B cell (primary cell): Measurements from ENCODE around the gene RRAS2. TPM values are rescaled to one million over a fixed set of nuclear protein-coding genes. Genes with fewer than 3 reads are reported as not detected.

ENCODE experiments used
- ATAC-seq: fragments of 200-7000 bp; cut with Tn5 transposase; one replicate; pipeline ENCODE4 v1.10.0; 2021; ENCODE audit warnings: low read depth, mild to moderate bottlenecking, moderate number of reproducible peaks, moderate library complexity
- CTCF ChIA-PET: fragments of 350-600 bp; sonication (Branson Sonifier 250); formaldehyde crosslinking; loops from one replicate; lab custom pipeline; 2021; ENCODE audit warnings: antibody characterized with exemption, inconsistent platforms; lab: Charles Lee
- POLR2A ChIA-PET: fragments of 350-600 bp; sonication (Branson Sonifier 250); formaldehyde crosslinking; loops from one replicate; lab custom pipeline; 2021; ENCODE audit warnings: antibody characterized with exemption; lab: Charles Lee
- DNase-seq: peaks from one replicate; pipeline ENCODE4 v3.0.0; 2013
- H2AFZ ChIP-seq: 2 replicates; pipeline ENCODE4 v1.6.1; 2012; ENCODE audit warnings: mild to moderate bottlenecking, low read depth, low read length; ENCODE audit not compliant: insufficient read depth, poor library complexity, severe bottlenecking
- H3K27ac ChIP-seq, 2 donors: 1 replicate in 1 of 2; 2 replicates in 1 of 2; pipeline ENCODE4 v1.5.1; 2012 to 2013; ENCODE audit warnings: low read length in 2 of 2, mild to moderate bottlenecking in 2 of 2, moderate library complexity in 1 of 2
- H3K27me3 ChIP-seq, 4 experiments: fragments of 200-600 bp in 1 of 4; sonication (generic) in 1 of 4; replicated peaks in 1 of 4; 1 replicate in 2 of 4; 2 replicates in 2 of 4; pipeline versions ENCODE4 v1.6.1 to v1.7.0; 2013 to 2016; ENCODE audit warnings: low read length in 3 of 4, mild to moderate bottlenecking in 2 of 4, mixed read lengths in 1 of 4, moderate library complexity in 1 of 4; ENCODE audit not compliant: insufficient read depth in 4 of 4, control insufficient read depth in 3 of 4; ENCODE audit errors: control extremely low read depth in 1 of 4
- H3K36me3 ChIP-seq, 2 experiments: replicated peaks in 1 of 2; 1 replicate in 1 of 2; 2 replicates in 1 of 2; pipeline versions ENCODE4 v1.6.1 to v1.7.1; 2013; ENCODE audit warnings: low read length in 1 of 2; ENCODE audit not compliant: insufficient read depth in 2 of 2, control insufficient read depth in 1 of 2; ENCODE audit errors: control extremely low read depth in 1 of 2, extremely low read depth in 1 of 2
- H3K4me1 ChIP-seq, 2 donors: fragments of 200-600 bp in 1 of 2; sonication (generic) in 1 of 2; 1 replicate in 1 of 2; 2 replicates in 1 of 2; pipeline versions ENCODE4 v1.5.1 to v1.6.1; 2013 to 2017; ENCODE audit warnings: low read length in 2 of 2; ENCODE audit not compliant: control insufficient read depth in 2 of 2, insufficient read depth in 2 of 2
- H3K4me2 ChIP-seq: replicated peaks from 2 replicates; pipeline ENCODE3; 2012; ENCODE audit warnings: mild to moderate bottlenecking, low read depth, low read length; ENCODE audit not compliant: poor library complexity, severe bottlenecking
- H3K4me3 ChIP-seq, 5 experiments: fragments of 200-600 bp in 1 of 5; sonication (generic) in 1 of 5; 1 replicate in 3 of 5; 2 replicates in 2 of 5; pipeline versions ENCODE4 v1.5.1 to v1.7.0; 2011 to 2016; ENCODE audit warnings: low read length in 4 of 5, mild to moderate bottlenecking in 4 of 5, low read depth in 2 of 5, control low read depth in 1 of 5, moderate library complexity in 1 of 5; ENCODE audit not compliant: insufficient read depth in 1 of 5; ENCODE audit errors: control extremely low read depth in 1 of 5, extremely low read depth in 1 of 5
- H3K79me2 ChIP-seq: fragments of 200-600 bp; sonication (generic); one replicate; pipeline ENCODE4 v1.6.0; 2016; ENCODE audit warnings: low read length; ENCODE audit not compliant: control insufficient read depth, insufficient read depth
- H3K9ac ChIP-seq: fragments of 200-600 bp; sonication (generic); 2 replicates; pipeline ENCODE4 v1.6.1; 2017; ENCODE audit warnings: mild to moderate bottlenecking, low read length, moderate library complexity
- H3K9me3 ChIP-seq, 3 donors: one replicate each; pipeline versions ENCODE4 v1.6.1 to v1.7.1; 2013; ENCODE audit warnings: low read length in 2 of 3; ENCODE audit not compliant: control insufficient read depth in 2 of 3, insufficient read depth in 1 of 3; ENCODE audit errors: control extremely low read depth in 1 of 3
- H4K20me1 ChIP-seq: 2 replicates; pipeline ENCODE4 v1.6.0; 2012; ENCODE audit warnings: mild to moderate bottlenecking, low read length; ENCODE audit not compliant: insufficient read depth, control insufficient read depth, poor library complexity, severe bottlenecking
- H3K27ac Mint-ChIP-seq: one replicate; pipeline ENCODE4 v1.8.0; 2021; ENCODE audit warnings: mixed read lengths
- H3K27me3 Mint-ChIP-seq: one replicate; pipeline ENCODE4 v1.8.0; 2021; ENCODE audit warnings: mixed read lengths
- H3K4me1 Mint-ChIP-seq: one replicate; pipeline ENCODE4 v1.8.0; 2021; ENCODE audit warnings: mixed read lengths
- H3K4me3 Mint-ChIP-seq: one replicate; pipeline ENCODE4 v1.8.0; 2021; ENCODE audit warnings: mixed read lengths
- H3K9me3 Mint-ChIP-seq: one replicate; pipeline ENCODE4 v1.8.0; 2022; ENCODE audit warnings: mixed read lengths; ENCODE audit not compliant: insufficient read depth
- EZH2 ChIP-seq: IDR thresholded peaks from 2 replicates; pipeline ENCODE4 v1.6.1; 2012; ENCODE audit warnings: borderline replicate concordance, low read depth, mild to moderate bottlenecking, moderate library complexity, low read length; ENCODE audit not compliant: insufficient read depth, poor library complexity, severe bottlenecking
- WGBS: methylation state at CpG from one replicate; pipeline ENCODE4 v1.1.5; 2013; ENCODE audit warnings: missing lambda C conversion rate; ENCODE audit not compliant: insufficient coverage; 5-methylcytosine and 5-hydroxymethylcytosine counted together
- intact Hi-C: fragments of 100-400 bp; cut with micrococcal nuclease; formaldehyde crosslinking; loops from one replicate; pipeline ENCODE4 v1.10.0; 2022
- polyA plus RNA-seq: library from polyadenylated mRNA; depleted of rRNA; stranded (reverse); fragments of >200 nt; gene quantifications from 2 replicates; pipeline ENCODE4 v1.2.3, GENCODE V29; 2012
- total RNA-seq, 2 donors: library from RNA; stranded (reverse); fragments of 120-200 nt in 1 of 2; gene quantifications; 1 replicate in 1 of 2; 2 replicates in 1 of 2; pipeline versions ENCODE4 v1.2.3 to v1.2.4, GENCODE V29; 2013 to 2022
- TF ChIP-seq, protein P1 (sequence below): fragments of 200-600 bp; IDR thresholded peaks from one replicate; pipeline ENCODE4 v1.8.0; 2022; ENCODE audit warnings: antibody characterized with exemption, mild to moderate bottlenecking

RRAS2 gene
- total and polyA plus RNA-seq, 2 donors (not counting 1 experiment from before 2014, with no cell fraction given) = 31.8 to 72.4 TPM

DNA sequence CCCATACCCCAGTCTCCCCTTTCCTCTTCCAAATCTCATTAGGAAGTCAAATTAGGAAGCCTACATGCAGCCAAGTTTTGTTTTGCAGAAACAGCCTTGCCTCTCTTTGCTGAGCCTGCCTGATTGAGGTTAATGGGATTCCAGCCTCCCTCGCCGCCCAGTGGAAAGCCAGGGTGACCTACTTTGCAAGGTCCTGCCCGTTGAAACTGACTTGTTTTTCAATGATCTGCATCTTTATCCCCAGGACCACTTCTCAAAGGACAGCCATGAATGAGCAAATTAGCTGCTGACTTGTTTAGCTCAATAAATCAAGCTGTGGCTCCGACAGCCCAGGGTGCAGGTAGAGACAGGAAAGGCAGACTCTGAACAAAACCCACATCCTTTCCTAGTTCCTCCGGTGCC, 110.4 kb downstream of the RRAS2 start:
- no peak for ATAC-seq

DNA sequence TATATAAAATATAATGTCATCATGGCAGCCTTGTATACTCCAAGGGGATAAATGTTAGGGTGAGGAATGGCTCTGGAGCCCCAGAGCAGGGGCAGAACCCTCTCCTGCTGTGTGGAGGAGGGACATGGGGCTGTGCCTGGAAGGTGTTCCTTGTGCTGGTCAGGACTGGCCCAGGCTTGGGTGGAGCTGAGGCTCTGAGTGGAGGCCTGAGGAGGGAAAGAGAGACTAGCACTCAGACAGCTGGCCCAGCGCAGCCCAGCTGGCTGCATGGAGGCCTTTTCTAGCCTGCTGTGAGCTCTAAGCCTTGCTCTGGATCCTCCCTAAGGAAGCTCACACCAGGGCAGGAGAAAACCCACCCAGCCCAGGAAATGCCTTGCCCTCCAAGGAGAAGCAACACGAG, 113.5 kb downstream of the RRAS2 start:
- no peak for ATAC-seq
- no peaks in the 10 kb centered on the region for H3K9me3 Mint-ChIP-seq
- Histone ChIP-seq H3K27ac (no peak overlapping the region), H3K4me1 (peaks cover 10 to 11% of the 10 kb centered on the region in 2 donors), H2AFZ (no peak overlapping the region), H3K79me2 (no peaks in the 10 kb centered on the region), H3K4me2 (no peak overlapping the region), H3K9me3 (no peaks in the 10 kb centered on the region), H3K4me3 (no peak overlapping the region), H3K27me3 (peaks cover 0 to 14% (median 3%) of the 10 kb centered on the region in 4 experiments), H3K36me3 (no peaks in the 10 kb centered on the region), H3K9ac (no peak overlapping the region), H4K20me1 (no peaks in the 10 kb centered on the region)
- WGBS = 79% methylated on average over 2 of the region's 2 CpGs
- ChIA-PET POLR2A (no interaction called here), CTCF (interaction anchor here (0.8 to 4.9 kb wide), 5 partner anchors 16 to 473 kb away, joined by 3 to 47 read pairs (median 3); no protein-coding TSS in a partner anchor)
- no peak overlapping the region for H3K27ac Mint-ChIP-seq
- H3K4me1 Mint-ChIP-seq = peaks cover 19% of the 10 kb centered on the region
- DNase-seq = no peak
- peaks cover 21% of the 10 kb centered on the region for H3K27me3 Mint-ChIP-seq
- intact Hi-C loops = no loop called here
- H3K4me3 Mint-ChIP-seq = no peak overlapping the region
- TF ChIP-seq EZH2 = no peak
- TF ChIP-seq, protein P1, sequence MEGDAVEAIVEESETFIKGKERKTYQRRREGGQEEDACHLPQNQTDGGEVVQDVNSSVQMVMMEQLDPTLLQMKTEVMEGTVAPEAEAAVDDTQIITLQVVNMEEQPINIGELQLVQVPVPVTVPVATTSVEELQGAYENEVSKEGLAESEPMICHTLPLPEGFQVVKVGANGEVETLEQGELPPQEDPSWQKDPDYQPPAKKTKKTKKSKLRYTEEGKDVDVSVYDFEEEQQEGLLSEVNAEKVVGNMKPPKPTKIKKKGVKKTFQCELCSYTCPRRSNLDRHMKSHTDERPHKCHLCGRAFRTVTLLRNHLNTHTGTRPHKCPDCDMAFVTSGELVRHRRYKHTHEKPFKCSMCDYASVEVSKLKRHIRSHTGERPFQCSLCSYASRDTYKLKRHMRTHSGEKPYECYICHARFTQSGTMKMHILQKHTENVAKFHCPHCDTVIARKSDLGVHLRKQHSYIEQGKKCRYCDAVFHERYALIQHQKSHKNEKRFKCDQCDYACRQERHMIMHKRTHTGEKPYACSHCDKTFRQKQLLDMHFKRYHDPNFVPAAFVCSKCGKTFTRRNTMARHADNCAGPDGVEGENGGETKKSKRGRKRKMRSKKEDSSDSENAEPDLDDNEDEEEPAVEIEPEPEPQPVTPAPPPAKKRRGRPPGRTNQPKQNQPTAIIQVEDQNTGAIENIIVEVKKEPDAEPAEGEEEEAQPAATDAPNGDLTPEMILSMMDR = no peak

More for the DNA sequence above, 110.4 kb downstream of the RRAS2 start:
- Mint-ChIP-seq H3K4me1 (peaks cover 19% of the 10 kb centered on the region), H3K27me3 (peaks cover 30% of the 10 kb centered on the region), H3K9me3 (no peaks in the 10 kb centered on the region), H3K4me3 (peak overlapping the region; percentile 50), H3K27ac (no peak overlapping the region)
- no peaks in the 10 kb centered on the region for H3K36me3 ChIP-seq
- peak overlapping the region; percentile 31 for H3K9ac ChIP-seq
- H3K4me1 ChIP-seq = peaks cover 10 to 11% of the 10 kb centered on the region in 2 donors
- no peak overlapping the region for H3K27ac ChIP-seq
- CTCF ChIA-PET = interaction anchor here (0.7 to 4.9 kb wide), 8 partner anchors 8 to 476 kb away, joined by 3 to 47 read pairs (median 4); no protein-coding TSS in a partner anchor
- intact Hi-C loops = no loop called here
- DNase-seq = no peak
- H3K27me3 ChIP-seq = peaks cover 0 to 15% (median 7%) of the 10 kb centered on the region in 4 experiments
- POLR2A ChIA-PET = interaction anchor here (0.6 kb wide), 1 partner anchor 11 kb away, joined by 3 read pairs; no protein-coding TSS in a partner anchor
- H3K9me3 ChIP-seq = no peaks in the 10 kb centered on the region
- peak overlapping the region; percentile 64 for H3K4me2 ChIP-seq
- TF ChIP-seq, protein P1 = no peak
- TF ChIP-seq EZH2 = no peak
- WGBS = 20% methylated on average over 2 of the region's 5 CpGs
- peak overlapping the region; percentile 24 for H2AFZ ChIP-seq
- no peaks in the 10 kb centered on the region for H4K20me1 ChIP-seq
- H3K4me3 ChIP-seq = peak overlapping the region in 1 of 5 experiments; percentile 27
- no peaks in the 10 kb centered on the region for H3K79me2 ChIP-seq
